Tibial artery (tissue), 4 donors: ENCODE data around the gene BORCS6.

Source experiments
- DNase-seq, 2 donors: peaks; one replicate each; pipeline ENCODE4 v3.0.0-alpha.2; 2019
- H3K27ac ChIP-seq, 2 donors: fragments of 200-600 bp; sonication (generic) in 1 of 2; 1 replicate in 1 of 2; 2 replicates in 1 of 2; pipeline ENCODE4 v1.5.1; 2018 to 2019; ENCODE audit warnings: mild to moderate bottlenecking in 1 of 2
- H3K27me3 ChIP-seq, 2 donors: fragments of 200-600 bp; sonication (generic) in 1 of 2; one replicate each; pipeline versions ENCODE4 v1.5.1 to v1.6.0; 2016 to 2019
- H3K36me3 ChIP-seq, 3 donors: fragments of 200-600 bp; sonication (generic) in 2 of 3; one replicate each; pipeline ENCODE4 v1.5.1; 2016 to 2019; ENCODE audit warnings: mild to moderate bottlenecking in 2 of 3
- H3K4me1 ChIP-seq, 4 donors: fragments of 200-600 bp; sonication (generic) in 2 of 4; 1 replicate in 3 of 4; 2 replicates in 1 of 4; pipeline ENCODE4 v1.5.1; 2016 to 2019
- H3K4me3 ChIP-seq, 2 donors: fragments of 200-600 bp; sonication (generic) in 1 of 2; 1 replicate in 1 of 2; 2 replicates in 1 of 2; pipeline ENCODE4 v1.5.1; 2018 to 2019; ENCODE audit warnings: mild to moderate bottlenecking in 2 of 2
- H3K9me3 ChIP-seq, 3 donors: fragments of 200-600 bp; sonication (generic) in 1 of 3; one replicate each; pipeline ENCODE4 v1.5.1; 2016 to 2019
- CTCF ChIP-seq, 2 experiments: fragments of 200-600 bp in 1 of 2; fragments of 450-650 bp in 1 of 2; IDR thresholded peaks; one replicate each; pipeline ENCODE4 v1.5.1; 2017 to 2019; ENCODE audit warnings: antibody characterized with exemption in 2 of 2, mild to moderate bottlenecking in 1 of 2, moderate library complexity in 1 of 2
- intact Hi-C: fragments of 100-400 bp; cut with DNase I; formaldehyde crosslinking; loops from one replicate; pipeline ENCODE4 v1.15.0; 2023; ENCODE audit warnings: low total_unique reads

BORCS6 gene

GRCh38 chr17:8155231-8155995 is 34.6 kb downstream of the BORCS6 start:
- intact Hi-C loops, result loop anchor here (10.0 kb wide), 1 partner anchor 311 kb away; no protein-coding TSS in a partner anchor

GRCh38 chr17:8154608-8155155 is 35.3 kb downstream of the BORCS6 start:
- H3K27me3 ChIP-seq, result no peaks in the 10 kb centered on the region
- H3K36me3 ChIP-seq, result peaks cover 29 to 36% (median 29%) of the 10 kb centered on the region in 3 donors
- H3K27ac ChIP-seq, result peak overlapping the region; percentile 99 to 100
- peak overlapping the region; percentile 86 to 91 for H3K4me3 ChIP-seq
- intact Hi-C loops, result loop anchor here (10.0 kb wide), 1 partner anchor 310 kb away; no protein-coding TSS in a partner anchor
- H3K9me3 ChIP-seq, result no peaks in the 10 kb centered on the region
- no peak for DNase-seq
- H3K4me1 ChIP-seq, result peaks cover 0 to 52% (median 37%) of the 10 kb centered on the region in 4 donors
- TF ChIP-seq CTCF (IDR thresholded peaks at IDR 0.05), result no peak

More at GRCh38 chr17:8155231-8155995, 34.6 kb downstream of the BORCS6 start:
- Histone ChIP-seq H3K4me1 (peaks cover 0 to 50% (median 30%) of the 10 kb centered on the region in 4 donors), H3K9me3 (no peaks in the 10 kb centered on the region), H3K27me3 (no peaks in the 10 kb centered on the region), H3K27ac (peak overlapping the region; percentile 99 to 100), H3K4me3 (peak overlapping the region; percentile 86 to 91), H3K36me3 (peaks cover 22 to 32% (median 27%) of the 10 kb centered on the region in 3 donors)
- no peak for TF ChIP-seq CTCF (IDR thresholded peaks at IDR 0.05)
- DNase-seq, result no peak

GRCh38 chr17:8153957-8154607 is 35.9 kb downstream of the BORCS6 start:
- peak; percentile 99 to 100 for DNase-seq
- H3K4me1 ChIP-seq, result peaks cover 0 to 52% (median 40%) of the 10 kb centered on the region in 4 donors
- TF ChIP-seq CTCF (IDR thresholded peaks at IDR 0.05), result no peak
- H3K4me3 ChIP-seq, result peak overlapping the region; percentile 86 to 91
- H3K36me3 ChIP-seq, result peaks cover 30 to 36% (median 35%) of the 10 kb centered on the region in 3 donors
- H3K9me3 ChIP-seq, result no peaks in the 10 kb centered on the region
- no peaks in the 10 kb centered on the region for H3K27me3 ChIP-seq
- intact Hi-C loops, result loop anchor here (10.0 kb wide), 1 partner anchor 309 kb away; no protein-coding TSS in a partner anchor
- H3K27ac ChIP-seq, result peak overlapping the region; percentile 99 to 100

GRCh38 chr17:8153525-8153956 is 36.4 kb downstream of the BORCS6 start:
- peaks cover 36 to 42% (median 41%) of the 10 kb centered on the region in 3 donors for H3K36me3 ChIP-seq
- no peak for TF ChIP-seq CTCF (IDR thresholded peaks at IDR 0.05)
- peak overlapping the region; percentile 86 to 91 for H3K4me3 ChIP-seq
- no peaks in the 10 kb centered on the region for H3K9me3 ChIP-seq
- peaks cover 0 to 50% (median 38%) of the 10 kb centered on the region in 4 donors for H3K4me1 ChIP-seq
- DNase-seq, result peak; percentile 93 to 94
- no peaks in the 10 kb centered on the region for H3K27me3 ChIP-seq
- intact Hi-C loops, result loop anchor here (10.0 kb wide), 1 partner anchor 309 kb away; no protein-coding TSS in a partner anchor
- H3K27ac ChIP-seq, result peak overlapping the region; percentile 99 to 100

GRCh38 chr17:8153031-8153451 is 36.9 kb downstream of the BORCS6 start:
- Histone ChIP-seq H3K36me3 (peaks cover 41 to 46% (median 46%) of the 10 kb centered on the region in 3 donors), H3K4me3 (peak overlapping the region; percentile 86 to 91), H3K27ac (peak overlapping the region; percentile 99 to 100), H3K4me1 (peaks cover 0 to 50% (median 36%) of the 10 kb centered on the region in 4 donors), H3K27me3 (no peaks in the 10 kb centered on the region), H3K9me3 (no peaks in the 10 kb centered on the region)
- peak in 1 of 2 donors; percentile 24 for DNase-seq
- intact Hi-C loops, result loop anchor here (10.0 kb wide), 1 partner anchor 308 kb away; no protein-coding TSS in a partner anchor
- no peak for TF ChIP-seq CTCF (IDR thresholded peaks at IDR 0.05)
